ENCODE results near the gene HNRNPF. TPM values are rescaled to one million over a fixed set of nuclear protein-coding genes. Genes with fewer than 3 reads are reported as not detected.
"Not testable (repeated sequence)": the region's sequence is repeated elsewhere in the genome, so short reads cannot be mapped to it uniquely, and the experiment has no call there.

The HNRNPF gene, protein sequence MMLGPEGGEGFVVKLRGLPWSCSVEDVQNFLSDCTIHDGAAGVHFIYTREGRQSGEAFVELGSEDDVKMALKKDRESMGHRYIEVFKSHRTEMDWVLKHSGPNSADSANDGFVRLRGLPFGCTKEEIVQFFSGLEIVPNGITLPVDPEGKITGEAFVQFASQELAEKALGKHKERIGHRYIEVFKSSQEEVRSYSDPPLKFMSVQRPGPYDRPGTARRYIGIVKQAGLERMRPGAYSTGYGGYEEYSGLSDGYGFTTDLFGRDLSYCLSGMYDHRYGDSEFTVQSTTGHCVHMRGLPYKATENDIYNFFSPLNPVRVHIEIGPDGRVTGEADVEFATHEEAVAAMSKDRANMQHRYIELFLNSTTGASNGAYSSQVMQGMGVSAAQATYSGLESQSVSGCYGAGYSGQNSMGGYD
- 129 and 179 TPM in 2 replicates for total RNA-seq (2014; rRNA removed; shearing (Covaris generic))

DNA sequence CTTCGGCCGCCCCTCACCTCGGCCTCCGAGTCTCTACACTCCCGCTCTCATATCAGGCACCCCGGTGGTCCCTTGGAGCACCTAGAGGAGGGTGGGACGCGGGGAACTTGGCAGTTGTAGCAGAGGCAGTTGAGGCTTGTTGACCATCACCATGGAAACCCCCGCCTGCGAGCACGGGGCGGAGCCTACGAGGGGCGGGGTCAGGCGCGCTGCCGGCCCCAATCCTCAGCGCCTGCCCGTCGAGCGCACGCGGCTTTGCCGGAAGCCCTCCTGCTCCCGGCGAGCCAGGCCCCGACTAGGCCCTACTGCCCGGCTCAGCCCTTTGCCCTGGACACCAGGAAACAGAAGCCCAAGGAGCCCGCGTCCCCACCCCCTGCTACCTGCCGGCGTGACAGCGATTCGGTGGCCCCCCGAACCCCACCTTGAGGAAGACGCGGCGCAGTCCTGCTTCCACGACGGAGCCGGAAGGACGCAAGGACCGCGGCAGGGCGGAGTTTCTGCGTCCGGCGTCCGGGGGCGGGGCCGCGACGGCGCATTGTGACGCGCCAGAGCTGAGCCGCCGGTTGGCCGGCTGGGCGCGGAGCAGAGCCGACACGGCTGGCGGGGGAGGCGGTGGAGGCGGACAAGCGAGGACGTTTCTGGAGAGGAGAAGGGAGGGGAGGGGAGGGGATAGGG is at the start of gene HNRNPF:
HNRNPF (minus strand) TSS at position 477 of the 675 bp plus-strand sequence. CDS start 21,302 bp downstream, outside the sequence.
- DNase-seq (ENCODE audit: low read depth) = peak; percentile 91

DNA sequence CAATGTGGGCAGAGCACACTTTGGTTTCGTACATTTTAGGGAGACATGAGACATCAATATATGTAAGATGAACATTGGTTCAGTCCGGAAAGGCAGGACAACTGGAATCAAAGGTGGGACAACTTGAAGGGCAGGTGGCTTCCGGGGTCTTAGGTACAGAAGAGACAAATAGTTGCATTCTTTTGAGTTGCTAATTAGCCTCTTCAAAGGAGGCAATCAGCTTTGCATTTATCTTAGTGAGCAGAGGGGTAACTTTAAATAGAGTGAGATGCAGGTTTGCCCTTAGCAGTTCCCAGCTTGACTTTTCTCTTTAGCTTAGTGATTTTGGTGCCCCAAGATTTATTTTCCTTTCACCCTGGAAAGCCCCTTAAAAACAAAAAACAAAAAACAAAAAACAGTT is 49.2 kb upstream of the HNRNPF start:
- DNase-seq (ENCODE audit: low read depth) = no peak

DNA sequence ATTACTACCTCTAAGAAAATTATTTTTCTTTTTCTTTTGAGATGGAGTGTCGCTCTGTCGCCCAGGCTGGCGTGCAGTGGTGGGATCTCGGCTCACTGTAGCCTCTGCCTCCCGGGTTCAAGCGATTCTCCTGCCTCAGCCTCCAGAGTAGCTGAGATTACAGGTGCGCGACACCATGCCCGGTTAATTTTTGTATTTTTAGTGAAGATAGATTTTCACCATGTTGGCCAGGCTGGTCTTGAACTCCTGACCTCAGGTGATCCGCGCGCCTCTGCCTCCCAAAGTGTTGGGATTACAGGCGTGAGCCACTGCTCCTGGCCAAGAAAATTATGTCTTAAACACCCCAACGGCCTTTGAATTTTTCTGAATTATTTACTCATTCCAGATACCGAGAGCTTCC is 47.6 kb upstream of the HNRNPF start:
- DNase-seq (ENCODE audit: low read depth) = not testable (repeated sequence)

DNA sequence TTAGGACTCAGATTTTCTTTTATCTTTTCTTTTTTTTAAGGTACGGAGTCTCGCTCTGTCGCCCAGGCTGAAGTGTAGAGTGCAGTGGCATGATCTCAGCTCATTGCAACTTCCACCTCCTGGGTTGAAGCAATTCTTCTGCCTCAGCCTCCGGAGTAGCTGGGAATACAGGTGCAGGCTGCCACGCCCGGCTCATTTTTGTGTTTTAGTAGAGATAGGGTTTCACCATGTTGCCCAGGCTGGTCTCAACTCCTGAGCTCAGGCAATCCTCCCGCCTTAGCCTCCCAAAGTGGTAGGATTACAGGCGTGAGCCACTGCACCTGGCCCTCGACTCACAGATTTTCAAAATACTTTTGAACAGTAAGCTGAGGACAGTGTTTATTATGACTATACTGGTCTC is 45.0 kb upstream of the HNRNPF start:
- DNase-seq (ENCODE audit: low read depth) = not testable (repeated sequence)

DNA sequence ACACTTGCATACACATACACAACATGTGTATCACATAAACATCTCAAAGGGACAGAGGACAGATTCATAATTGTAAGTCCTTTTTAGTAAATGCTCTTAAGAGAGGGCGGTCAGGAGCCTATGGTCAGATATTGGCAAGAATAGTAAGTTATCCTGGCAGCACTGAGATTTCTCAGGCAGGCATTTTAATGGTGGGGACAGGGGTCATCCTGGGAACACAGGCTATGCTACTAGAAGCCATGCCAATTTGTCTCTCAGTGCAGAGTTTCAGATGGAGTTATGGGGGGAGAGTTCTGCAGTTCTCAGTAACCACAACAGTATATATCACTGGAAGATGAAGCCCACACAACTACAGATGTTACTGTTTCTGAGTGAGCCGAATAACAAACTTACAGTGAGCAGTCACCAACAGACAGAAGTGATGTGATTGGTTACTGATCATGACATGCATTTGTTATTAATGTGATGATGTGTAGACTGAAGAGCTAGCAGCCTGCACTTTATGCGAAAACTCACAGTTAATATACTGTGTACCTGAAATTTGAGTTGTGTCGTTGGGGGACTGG is 44.4 kb upstream of the HNRNPF start:
- no peak for DNase-seq (ENCODE audit: low read depth)

DNA sequence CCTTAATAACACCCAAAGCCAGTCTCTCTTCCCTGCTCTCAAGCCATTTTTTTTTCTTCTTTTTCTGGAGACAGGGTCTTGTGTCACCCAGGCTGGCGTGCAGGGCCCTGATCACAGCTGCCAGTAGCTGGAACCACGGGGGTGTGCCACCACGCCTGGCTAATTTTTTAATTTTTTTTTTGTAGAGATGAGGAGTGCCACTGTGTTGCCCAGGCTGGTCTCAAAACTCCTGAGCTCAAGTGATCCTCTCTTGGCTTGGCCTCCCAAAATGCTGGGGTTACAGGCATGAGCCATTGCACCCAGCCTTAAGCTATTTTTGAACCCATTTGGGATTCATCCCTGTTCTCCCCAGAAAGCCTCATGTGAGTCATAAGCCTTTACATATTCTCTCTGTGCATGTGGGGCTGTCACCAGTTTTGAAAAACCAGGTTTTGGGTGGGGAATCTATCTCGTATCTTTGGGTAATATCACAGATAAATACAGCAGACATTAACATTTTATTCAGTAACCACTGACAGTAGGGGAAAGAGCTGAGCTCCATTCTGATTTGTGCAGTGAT is 43.4 kb upstream of the HNRNPF start:
- DNase-seq (ENCODE audit: low read depth) = no peak

DNA sequence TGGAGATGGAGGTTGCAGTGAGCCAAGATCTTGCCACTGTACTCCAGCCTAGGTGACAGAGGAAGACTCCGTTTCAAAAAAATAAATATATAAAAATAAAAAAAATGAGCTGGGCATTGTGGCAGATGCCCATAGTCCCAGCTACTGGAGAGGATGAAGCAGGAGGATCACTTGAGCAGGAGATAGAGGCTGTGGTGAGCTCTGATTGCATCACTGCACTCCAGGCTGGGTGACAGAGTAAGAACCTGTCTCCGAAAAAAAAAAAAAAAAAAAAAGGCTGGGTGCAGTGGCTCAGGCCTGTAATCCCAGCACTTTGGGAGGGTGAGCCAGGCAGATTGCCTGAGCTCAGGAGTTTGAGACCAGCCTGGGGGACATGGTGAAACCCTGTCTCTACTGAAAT is 39.8 kb upstream of the HNRNPF start:
- no peak for DNase-seq (ENCODE audit: low read depth)

DNA sequence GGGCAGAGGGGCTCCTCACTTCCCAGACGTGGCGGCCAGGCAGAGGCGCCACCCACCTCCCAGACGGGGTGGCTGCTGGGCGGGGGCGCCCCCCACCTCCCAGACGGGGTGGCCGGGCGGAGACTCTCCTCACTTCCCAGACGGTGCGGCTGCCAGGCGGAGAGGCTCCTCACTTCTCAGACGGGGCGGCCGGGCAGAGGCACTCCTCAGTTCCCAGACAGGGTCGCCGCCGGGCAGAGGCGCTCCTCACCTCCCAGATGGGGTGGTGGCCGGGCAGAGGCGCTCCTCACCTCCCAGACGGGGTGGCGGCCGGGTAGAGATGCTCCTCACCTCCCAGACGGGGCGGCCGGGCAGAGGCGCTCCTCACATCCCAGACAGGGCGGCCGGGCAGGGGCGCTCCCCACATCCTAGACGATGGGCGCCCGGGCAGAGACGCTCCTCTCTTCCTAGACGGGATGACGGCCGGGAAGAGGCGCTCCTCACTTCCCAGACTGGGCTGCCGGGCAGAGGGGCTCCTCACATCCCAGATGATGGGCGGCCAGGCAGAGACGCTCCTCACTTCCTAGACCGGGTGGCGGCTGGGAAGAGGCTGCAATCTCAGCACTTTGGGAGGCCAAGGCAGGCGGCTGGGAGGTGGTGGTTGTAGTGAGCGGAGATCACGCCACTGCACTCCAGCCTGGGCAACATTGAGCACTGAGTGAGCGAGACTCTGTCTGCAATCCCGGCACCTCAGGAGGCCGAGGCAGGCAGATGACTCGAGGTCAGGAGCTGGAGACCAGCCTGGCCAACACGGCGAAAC is 37.4 kb upstream of the HNRNPF start:
- DNase-seq (ENCODE audit: low read depth) = not testable (repeated sequence)

DNA sequence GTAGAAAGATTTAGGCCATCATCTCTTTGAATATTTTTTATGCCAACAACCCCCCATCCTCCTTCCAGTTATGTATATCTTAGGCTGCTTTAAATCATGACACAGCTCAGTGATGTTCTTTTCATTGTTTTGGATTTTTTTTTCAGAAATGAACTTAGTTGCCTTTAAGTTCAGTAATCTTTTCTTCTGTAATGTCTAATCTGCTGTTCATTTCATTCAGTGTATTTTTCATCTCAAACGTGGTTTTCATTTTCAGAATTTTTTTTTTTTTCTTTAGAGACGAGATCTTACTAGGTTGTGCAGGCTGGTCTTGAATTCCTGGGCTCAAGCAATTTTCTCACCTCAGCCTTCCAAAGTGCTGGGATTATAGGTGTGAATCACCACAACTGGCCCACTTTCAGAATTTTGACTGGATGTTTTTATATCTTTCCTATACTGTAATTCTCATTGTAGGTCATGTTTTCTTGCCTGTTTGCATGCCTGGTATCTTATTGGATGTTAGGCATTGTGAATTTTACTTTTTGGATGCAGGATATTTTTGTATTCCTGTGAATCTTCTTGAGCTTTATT is 36.0 kb upstream of the HNRNPF start:
- DNase-seq (ENCODE audit: low read depth) = no peak

DNA sequence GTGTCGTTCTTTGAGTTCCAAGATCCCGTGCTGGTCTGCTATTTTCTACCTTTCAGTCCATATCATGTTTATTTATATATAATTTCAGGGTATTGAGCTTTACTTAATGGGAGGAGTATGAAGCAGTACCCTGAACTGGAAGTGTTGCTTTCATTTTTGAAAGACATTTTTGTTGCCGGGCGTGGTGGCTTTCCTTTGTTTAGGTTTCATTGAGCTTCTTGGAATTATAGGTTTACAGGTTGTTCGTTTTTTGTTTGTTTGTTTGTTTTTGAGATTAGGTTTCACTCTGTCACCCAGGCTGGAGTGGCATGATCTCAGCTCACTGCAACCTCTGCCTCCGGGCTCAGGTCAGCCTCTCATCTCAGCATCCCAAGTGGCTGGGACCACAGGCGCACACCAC is 35.3 kb upstream of the HNRNPF start:
- no peak for DNase-seq (ENCODE audit: low read depth)

DNA sequence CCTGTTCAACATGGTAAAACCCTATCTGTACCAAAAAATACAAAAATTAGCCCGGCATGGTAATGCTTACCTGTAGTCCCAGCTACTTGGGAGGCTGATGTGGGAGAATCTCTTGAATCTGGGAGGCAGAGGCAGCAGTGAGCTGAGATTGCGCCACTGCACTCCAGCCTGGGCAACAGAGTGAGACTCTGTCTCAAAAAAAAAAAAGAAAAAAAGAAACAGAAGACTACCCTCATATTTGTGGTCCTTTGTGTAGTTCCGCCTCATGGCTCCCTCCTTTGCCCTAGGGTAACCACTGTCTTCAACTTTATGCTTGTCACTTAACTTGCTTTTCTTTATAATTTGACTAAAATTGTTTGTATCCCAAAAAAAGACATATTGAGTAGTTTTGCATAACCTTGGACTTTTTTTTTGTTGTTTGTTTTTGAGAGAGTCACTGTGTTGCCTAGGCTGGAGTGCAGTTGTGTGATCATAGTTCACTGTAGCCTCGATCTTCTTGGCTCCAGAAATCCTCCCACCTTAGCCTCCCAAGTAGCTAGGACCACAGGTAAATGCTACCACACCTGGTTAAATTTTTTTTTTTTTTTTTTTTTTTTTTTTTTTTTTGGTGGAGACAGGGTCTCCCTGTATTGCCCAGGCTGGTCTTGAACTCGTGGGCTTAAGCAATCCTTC is 31.6 kb upstream of the HNRNPF start:
- DNase-seq (ENCODE audit: low read depth) = no peak

DNA sequence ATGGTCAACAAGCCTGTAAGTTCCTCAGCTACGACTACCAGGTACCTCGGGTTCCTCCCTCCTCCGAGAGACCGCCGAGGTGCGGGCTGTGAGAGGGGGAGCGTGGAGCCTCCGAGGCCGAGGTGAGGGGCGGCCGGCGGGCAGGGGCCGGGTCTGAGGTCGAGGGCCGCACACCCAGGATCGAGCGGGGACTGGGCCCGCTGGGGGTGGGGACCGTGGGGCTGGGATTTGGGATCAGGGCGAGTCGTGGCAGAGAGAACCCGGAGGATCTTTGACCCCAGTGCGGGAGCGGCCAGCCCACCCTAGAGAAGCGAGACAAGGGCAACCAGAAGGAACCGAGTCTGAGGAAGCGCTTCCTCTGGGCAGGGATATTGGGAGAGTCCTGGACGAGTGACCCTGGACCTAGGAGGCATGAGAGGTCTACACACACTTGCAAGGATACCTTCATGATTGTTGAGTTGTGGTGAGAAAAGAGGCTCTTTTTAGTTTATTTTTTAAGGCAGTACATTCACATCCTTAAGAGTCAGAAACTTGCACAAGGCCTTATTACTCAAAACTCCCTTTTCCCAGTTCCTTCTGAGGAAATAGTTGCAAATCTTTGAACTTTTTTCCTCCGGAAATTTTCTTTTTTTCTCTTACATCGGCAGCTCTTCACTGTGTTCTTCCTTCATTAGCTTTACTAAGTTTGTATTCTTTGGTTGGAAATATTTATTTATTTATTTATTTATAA is 28.3 kb upstream of the HNRNPF start:
- DNase-seq (ENCODE audit: low read depth) = peak; percentile 14

DNA sequence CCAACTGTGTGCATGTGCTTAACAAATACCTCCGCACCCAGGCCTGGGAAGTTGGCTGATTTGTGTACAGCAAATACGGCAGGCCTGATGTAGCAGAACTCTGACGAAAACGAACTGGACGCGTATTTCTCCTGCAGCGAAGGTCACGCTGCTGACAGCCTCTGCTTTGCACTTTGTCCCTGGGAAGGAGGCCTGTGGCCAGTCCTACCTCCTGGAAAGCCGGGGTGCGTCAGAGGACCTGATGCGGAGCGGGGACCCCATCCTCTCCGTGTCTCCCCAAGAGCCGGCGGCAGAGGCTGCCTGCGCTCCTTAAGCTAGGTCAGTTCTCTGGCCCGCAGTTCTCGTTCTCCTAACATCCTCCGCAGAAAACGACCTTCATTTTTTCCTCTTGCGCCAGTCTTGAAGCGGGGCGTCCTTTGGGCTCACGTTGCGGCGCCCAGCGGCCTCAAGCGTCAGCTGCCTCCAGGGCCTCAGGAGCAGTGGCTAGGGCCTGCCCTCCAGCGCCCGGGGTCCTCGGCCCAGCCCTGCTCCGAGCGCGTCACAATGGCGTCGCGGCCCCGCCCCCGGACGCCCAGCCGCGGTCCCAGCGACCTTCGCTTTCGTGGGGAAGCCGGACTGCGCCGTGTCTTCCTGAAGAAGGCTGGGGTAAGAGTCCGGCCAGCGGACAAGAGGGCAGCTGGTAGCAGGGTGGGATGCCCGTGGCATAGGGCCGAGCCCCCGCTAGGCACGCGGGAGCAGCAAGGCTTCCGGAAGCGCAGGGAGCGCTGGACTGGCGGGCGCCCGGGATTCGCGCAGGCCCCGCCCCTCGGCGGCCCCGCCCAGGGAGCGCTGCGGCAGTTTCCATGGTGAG is 27.5 kb upstream of the HNRNPF start, which contains the start of gene ZNF487:
ZNF487 (plus strand) TSS at position 821 of the 850 bp plus-strand sequence. CDS start 38,703 bp downstream, outside the sequence.
- peak; percentile 85 for DNase-seq (ENCODE audit: low read depth)

DNA sequence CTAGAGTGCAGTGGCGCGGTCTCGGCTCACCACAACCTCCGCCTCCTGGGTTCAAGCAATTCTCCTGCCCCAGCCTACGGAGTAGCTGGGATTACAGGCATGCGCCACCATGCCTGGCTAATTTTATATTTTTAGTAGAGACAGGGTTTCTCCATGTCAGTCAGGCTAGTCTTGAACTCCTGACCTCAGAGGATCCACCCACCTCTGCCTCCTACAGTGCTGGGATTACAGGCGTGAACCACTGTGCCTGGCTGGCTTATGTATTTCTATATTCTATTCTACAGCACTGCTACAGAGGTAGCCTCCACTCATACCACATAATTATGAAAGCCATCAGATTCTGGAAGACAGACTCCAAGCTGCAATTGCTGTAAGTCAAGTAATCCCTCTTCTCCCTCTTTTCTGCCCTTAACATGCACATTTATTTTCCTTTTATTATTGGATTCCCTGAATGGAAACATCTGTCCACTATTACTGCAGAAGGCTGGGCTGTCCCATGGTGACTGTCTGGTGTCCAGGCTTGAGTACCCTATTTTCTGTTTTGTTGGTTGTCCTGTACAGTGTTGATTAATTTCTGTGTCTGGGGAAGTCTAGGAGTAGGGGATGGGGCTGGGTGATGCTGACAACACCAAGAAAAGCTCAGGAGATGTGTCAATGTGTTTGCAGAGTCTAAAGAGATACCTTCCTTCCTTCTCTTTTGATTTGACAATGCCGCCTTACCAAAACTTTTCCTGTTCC is 22.1 kb upstream of the HNRNPF start:
- DNase-seq (ENCODE audit: low read depth) = no peak

DNA sequence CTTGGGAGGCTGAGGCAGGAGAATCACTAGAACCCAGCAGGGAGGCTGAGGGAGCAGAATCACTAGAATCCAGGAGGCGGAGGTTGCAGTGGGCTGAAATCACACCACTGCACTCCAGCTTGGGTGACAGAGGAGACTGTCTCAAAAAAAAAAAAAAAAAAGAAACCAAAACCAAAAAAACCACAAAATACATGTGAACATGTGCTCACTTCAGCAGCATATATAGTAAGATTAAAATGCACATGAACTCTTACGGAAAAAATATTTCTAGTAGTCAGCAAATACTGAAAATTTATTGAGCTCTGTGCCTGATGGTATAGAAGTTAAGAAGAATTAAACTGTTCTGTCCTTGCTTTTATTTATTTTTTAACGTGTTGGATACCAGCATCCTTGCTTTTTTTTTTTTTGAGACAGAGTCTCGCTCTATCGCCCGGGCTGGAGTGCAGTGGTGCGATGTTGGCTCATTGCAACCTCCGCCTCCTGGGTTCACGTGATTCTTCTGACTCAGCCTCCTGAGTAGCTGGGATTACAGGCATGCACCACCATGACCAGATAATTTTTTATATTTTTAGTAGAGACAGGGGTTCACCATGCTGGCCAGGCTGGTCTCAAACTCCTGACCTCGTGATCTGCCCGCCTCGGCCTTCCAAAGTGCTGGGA is 18.3 kb upstream of the HNRNPF start:
- no peak for DNase-seq (ENCODE audit: low read depth)

DNA sequence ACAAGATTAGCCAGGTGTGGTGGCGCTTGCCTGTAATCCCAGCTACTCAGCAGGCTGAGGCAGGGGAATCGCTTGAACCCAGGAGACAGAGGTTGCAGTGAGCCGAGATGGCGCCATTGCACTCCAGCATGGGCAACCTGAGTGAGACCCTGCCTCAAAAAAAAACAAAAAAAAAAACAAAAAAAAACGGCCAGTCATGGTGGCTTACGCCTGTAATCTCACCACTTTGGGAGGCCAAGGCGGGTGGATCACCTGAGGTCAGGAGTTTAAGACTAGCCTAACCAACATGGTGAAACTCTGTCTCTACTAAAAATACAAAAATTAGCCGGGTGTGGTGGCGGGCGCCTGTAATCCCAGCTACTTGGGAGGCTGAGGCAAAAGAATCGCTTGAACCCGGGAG is 17.5 kb upstream of the HNRNPF start:
- not testable (repeated sequence) for DNase-seq (ENCODE audit: low read depth)

DNA sequence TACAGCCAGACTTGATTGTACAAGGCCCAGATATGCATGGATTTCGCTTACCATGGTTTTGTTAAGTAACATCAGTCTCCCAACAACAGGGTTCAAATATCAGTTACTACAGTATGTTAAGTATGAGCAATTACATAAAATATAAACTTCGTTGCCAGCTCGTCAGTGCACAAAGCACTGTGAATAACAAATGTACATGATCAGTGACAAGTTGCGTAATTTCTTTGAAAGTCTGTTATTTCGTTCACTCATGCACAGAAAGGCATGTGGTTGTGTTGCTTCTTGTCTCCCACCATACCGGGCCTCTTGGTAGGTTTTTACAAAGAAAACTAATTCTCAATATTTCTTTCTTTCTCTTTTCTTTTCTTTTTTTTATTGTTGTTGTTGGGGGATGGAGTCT is 15.4 kb upstream of the HNRNPF start:
- no peak for DNase-seq (ENCODE audit: low read depth)

DNA sequence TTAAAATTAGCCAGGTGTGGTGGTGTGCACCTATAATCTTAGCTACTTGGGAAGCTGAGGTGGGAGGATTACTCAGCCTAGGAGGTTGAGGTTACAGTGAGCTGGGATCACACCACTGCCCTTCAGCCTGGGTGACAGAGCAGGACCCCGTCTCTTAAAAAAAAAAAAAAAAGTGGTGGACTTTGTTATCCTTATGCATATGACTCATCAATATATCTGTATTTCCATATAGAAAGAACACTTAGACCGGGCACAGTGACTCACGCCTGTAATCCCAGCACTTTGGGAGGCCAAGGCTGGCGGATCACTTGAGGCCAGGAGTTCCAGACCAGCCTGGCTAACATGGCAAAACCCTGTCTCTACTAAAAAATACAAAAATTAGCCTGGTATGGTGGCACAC is 13.0 kb upstream of the HNRNPF start:
- DNase-seq (ENCODE audit: low read depth) = not testable (repeated sequence)

Measured in M059J (cell line).